ENCODE measurements around the gene DDX41. TPM values are rescaled to one million over a fixed set of nuclear protein-coding genes. Genes with fewer than 3 reads are reported as not detected.

Gene DDX41
- total RNA-seq, 1 experiment from 2014 or later, result 318 TPM

- DNase-seq (peak; percentile 44), ATAC-seq (peak; percentile 53)
- Histone ChIP-seq H3K9ac (ENCODE audit: low read length) (peak overlapping the region; percentile 68), H3K27me3 (ENCODE audit: low read length) (no peaks in the 10 kb centered on the region), H4K20me1 (ENCODE audit: low read length) (peaks cover 36% of the 10 kb centered on the region; the same call in 1 of the 2 replicates), H3K4me2 (ENCODE audit: low read length) (peak overlapping the region; percentile 98), H3K36me3 (ENCODE audit: low read depth, low read length) (peaks cover 4% of the 10 kb centered on the region; the same call in 1 of the 2 replicates), H2AFZ (ENCODE audit: low read length) (peak overlapping the region; percentile 60), H3F3A (ENCODE audit: low read length, unreplicated experiment) (no peaks in the 10 kb centered on the region), H3K4me3 (ENCODE audit: low read length) (peak overlapping the region; percentile 90), H3K4me1 (ENCODE audit: insufficient read depth, low read length) (peaks cover 21% of the 10 kb centered on the region), H3K9me3 (ENCODE audit: low read length) (no peaks in the 10 kb centered on the region), H3K27ac (ENCODE audit: low read length) (no peak overlapping the region), H3K9me2 (replicated peaks; ENCODE audit: low read length) (no peaks in the 10 kb centered on the region), H3K79me2 (ENCODE audit: low read length) (peaks cover 34% of the 10 kb centered on the region)
- TF ChIP-seq EZH2phosphoT487 (IDR thresholded peaks at IDR 0.05; ENCODE audit: borderline replicate concordance, low read length) (no peak), EZH2 (IDR thresholded peaks at IDR 0.05; ENCODE audit: low read length, unreplicated experiment) (no peak), CTCF (conservative IDR thresholded peaks at IDR 0.05; ENCODE audit: low read depth, low read length) (no peak)
- POLR2A ChIA-PET (ENCODE audit: unreplicated experiment), result interaction anchor here (0.6 to 1.9 kb wide), 2 partner anchors 25 to 45 kb away, joined by 6 read pairs; partner anchors contain the start of gene PDLIM7
- intact Hi-C loops (cut with micrococcal nuclease), result loop anchor here (2.0 kb wide), 1 partner anchor 16 kb away; no protein-coding TSS in a partner anchor
- TSS peak; percentile 36 for BruUV-seq (replicated peaks)
- CTCF ChIA-PET, result interaction anchor here (0.5 to 0.7 kb wide), 4 partner anchors 24 to 100 kb away, joined by 3 to 7 read pairs (median 5); partner anchors contain the start of gene DDX41
Observed at GRCh38 chr5:177472460-177473442, 44.0 kb downstream of the DDX41 start.

- intact Hi-C loops (cut with micrococcal nuclease), result loop anchor here (1.0 to 2.0 kb wide), 2 partner anchors 15 to 26 kb away; partner anchors contain the start of gene PDLIM7
- H4K20me1 ChIP-seq (ENCODE audit: low read length), result peaks cover 36% of the 10 kb centered on the region; the same call in 1 of the 2 replicates
- H3K9ac ChIP-seq (ENCODE audit: low read length), result peak overlapping the region; percentile 68
- H3K79me2 ChIP-seq (ENCODE audit: low read length), result peaks cover 34% of the 10 kb centered on the region
- ATAC-seq (no peak), DNase-seq (no peak)
- H3K4me3 ChIP-seq (ENCODE audit: low read length), result peak overlapping the region; percentile 90
- no peak overlapping the region for H2AFZ ChIP-seq (ENCODE audit: low read length)
- peak overlapping the region; percentile 98 for H3K4me2 ChIP-seq (ENCODE audit: low read length)
- no TSS peak for BruUV-seq (replicated peaks)
- 0 out of 2 replicates have a peak overlapping the region, but pooled peaks have one; percentile 4 for H3K27ac ChIP-seq (ENCODE audit: low read length)
- H3K9me2 ChIP-seq (replicated peaks; ENCODE audit: low read length), result no peaks in the 10 kb centered on the region
- TF ChIP-seq EZH2phosphoT487 (IDR thresholded peaks at IDR 0.05; ENCODE audit: borderline replicate concordance, low read length) (no peak), EZH2 (IDR thresholded peaks at IDR 0.05; ENCODE audit: low read length, unreplicated experiment) (no peak), CTCF (conservative IDR thresholded peaks at IDR 0.05; ENCODE audit: low read depth, low read length) (no peak)
- H3F3A ChIP-seq (ENCODE audit: low read length, unreplicated experiment), result no peaks in the 10 kb centered on the region
- H3K36me3 ChIP-seq (ENCODE audit: low read depth, low read length), result peaks cover 6% of the 10 kb centered on the region; the same call in 1 of the 2 replicates
- POLR2A ChIA-PET (ENCODE audit: unreplicated experiment), result interaction anchor here (1.9 kb wide), 1 partner anchor 26 kb away, joined by 6 read pairs; the partner anchor contains the start of gene PDLIM7
- CTCF ChIA-PET, result interaction anchor here (0.5 to 0.7 kb wide), 4 partner anchors 25 to 1663 kb away, joined by 3 to 7 read pairs (median 4); no protein-coding TSS in a partner anchor
- H3K4me1 ChIP-seq (ENCODE audit: insufficient read depth, low read length), result peaks cover 21% of the 10 kb centered on the region
- H3K27me3 ChIP-seq (ENCODE audit: low read length), result no peaks in the 10 kb centered on the region
- H3K9me3 ChIP-seq (ENCODE audit: low read length), result no peaks in the 10 kb centered on the region
Observed at GRCh38 chr5:177471610-177472356, 45.0 kb downstream of the DDX41 start.
